Large intestine (tissue), 3 donors: Measurements from ENCODE around the gene JUND. TPM values are rescaled to one million over a fixed set of nuclear protein-coding genes. Genes with fewer than 3 reads are reported as not detected.

Source experiments
- DNase-seq, 2 donors: peaks; one replicate each; pipeline versions ENCODE4 v3.0.0 to v3.0.0-alpha.2; 2013
- H3K27ac ChIP-seq: one replicate; pipeline ENCODE4 v1.5.1; 2013; ENCODE audit warnings: low read length
- H3K27me3 ChIP-seq: 2 replicates; pipeline ENCODE4 v1.6.1; 2013; ENCODE audit warnings: low read length; ENCODE audit not compliant: control insufficient read depth, insufficient read depth
- H3K36me3 ChIP-seq: 2 replicates; pipeline ENCODE4 v1.6.1; 2013; ENCODE audit warnings: low read length; ENCODE audit not compliant: control insufficient read depth, insufficient read depth
- H3K4me1 ChIP-seq: one replicate; pipeline ENCODE4 v1.6.1; 2013; ENCODE audit warnings: low read length; ENCODE audit not compliant: control insufficient read depth, insufficient read depth
- H3K4me3 ChIP-seq: one replicate; pipeline ENCODE4 v1.5.1; 2013; ENCODE audit warnings: low read length
- H3K9me3 ChIP-seq: one replicate; pipeline ENCODE4 v1.6.1; 2013; ENCODE audit warnings: mild to moderate bottlenecking, low read depth, low read length, moderate library complexity; ENCODE audit not compliant: control insufficient read depth
- WGBS: methylation state at CpG from one replicate; pipeline ENCODE4 v1.1.5; 2013; ENCODE audit warnings: low lambda C conversion rate; ENCODE audit not compliant: insufficient coverage; 5-methylcytosine and 5-hydroxymethylcytosine counted together
- polyA plus RNA-seq: library from polyadenylated mRNA; unstranded; fragments of 120-200 nt; gene quantifications from one replicate; pipeline ENCODE4 v1.2.1, GENCODE V29; 2013

The JUND gene
- polyA plus RNA-seq, 1 donor, result 163 TPM

GRCh38 chr19:18309525-18310064 is 28.2 kb upstream of the JUND start:
- no CpG with 5 or more reads among the region's 33 CpGs for WGBS
- H3K27me3 ChIP-seq, result no peaks in the 10 kb centered on the region
- peak overlapping the region; percentile 99 for H3K27ac ChIP-seq
- H3K4me3 ChIP-seq, result no peak overlapping the region
- peaks cover 46% of the 10 kb centered on the region for H3K4me1 ChIP-seq
- peaks cover 53% of the 10 kb centered on the region for H3K36me3 ChIP-seq
- peaks cover 7% of the 10 kb centered on the region for H3K9me3 ChIP-seq
- DNase-seq, result peak in 1 of 2 donors; percentile 7

GRCh38 chr19:18308948-18309325 is 27.5 kb upstream of the JUND start:
- H3K27me3 ChIP-seq, result no peaks in the 10 kb centered on the region
- peaks cover 49% of the 10 kb centered on the region for H3K36me3 ChIP-seq
- no CpG with 5 or more reads among the region's 7 CpGs for WGBS
- H3K4me3 ChIP-seq, result no peak overlapping the region
- H3K27ac ChIP-seq, result no peak overlapping the region
- H3K4me1 ChIP-seq, result peaks cover 52% of the 10 kb centered on the region
- DNase-seq, result no peak
- peaks cover 7% of the 10 kb centered on the region for H3K9me3 ChIP-seq

GRCh38 chr19:18308051-18308947 is 26.9 kb upstream of the JUND start:
- no peak overlapping the region for H3K4me3 ChIP-seq
- no CpG with 5 or more reads among the region's 20 CpGs for WGBS
- peaks cover 7% of the 10 kb centered on the region for H3K9me3 ChIP-seq
- no peaks in the 10 kb centered on the region for H3K27me3 ChIP-seq
- peaks cover 59% of the 10 kb centered on the region for H3K4me1 ChIP-seq
- H3K27ac ChIP-seq, result no peak overlapping the region
- peaks cover 48% of the 10 kb centered on the region for H3K36me3 ChIP-seq
- no peak for DNase-seq

GRCh38 chr19:18307271-18307681 is 25.9 kb upstream of the JUND start:
- Histone ChIP-seq H3K27ac (no peak overlapping the region), H3K9me3 (peaks cover 7% of the 10 kb centered on the region), H3K4me3 (no peak overlapping the region), H3K27me3 (no peaks in the 10 kb centered on the region), H3K36me3 (peaks cover 41% of the 10 kb centered on the region), H3K4me1 (peaks cover 58% of the 10 kb centered on the region)
- no CpG with 5 or more reads among the region's 19 CpGs for WGBS
- no peak for DNase-seq

GRCh38 chr19:18306888-18307260 is 25.5 kb upstream of the JUND start:
- no CpG with 5 or more reads among the region's 14 CpGs for WGBS
- Histone ChIP-seq H3K27ac (no peak overlapping the region), H3K9me3 (peaks cover 7% of the 10 kb centered on the region), H3K36me3 (peaks cover 37% of the 10 kb centered on the region), H3K4me3 (no peak overlapping the region), H3K4me1 (peaks cover 54% of the 10 kb centered on the region), H3K27me3 (no peaks in the 10 kb centered on the region)
- no peak for DNase-seq

GRCh38 chr19:18306209-18306887 is 24.9 kb upstream of the JUND start:
- Histone ChIP-seq H3K27me3 (no peaks in the 10 kb centered on the region), H3K27ac (no peak overlapping the region), H3K36me3 (peaks cover 36% of the 10 kb centered on the region), H3K9me3 (peaks cover 7% of the 10 kb centered on the region), H3K4me1 (peaks cover 48% of the 10 kb centered on the region), H3K4me3 (no peak overlapping the region)
- WGBS, result no CpG with 5 or more reads among the region's 26 CpGs
- DNase-seq, result no peak

GRCh38 chr19:18304458-18305310 is 23.3 kb upstream of the JUND start:
- peak; percentile 85 to 92 for DNase-seq
- WGBS, result no CpG with 5 or more reads among the region's 29 CpGs
- peaks cover 6% of the 10 kb centered on the region for H3K9me3 ChIP-seq
- H3K4me1 ChIP-seq, result peaks cover 32% of the 10 kb centered on the region
- peak overlapping the region; percentile 19 for H3K4me3 ChIP-seq
- H3K27me3 ChIP-seq, result no peaks in the 10 kb centered on the region
- H3K36me3 ChIP-seq, result peaks cover 34% of the 10 kb centered on the region
- peak overlapping the region; percentile 87 for H3K27ac ChIP-seq

GRCh38 chr19:18304208-18304457 is 22.7 kb upstream of the JUND start:
- no CpG with 5 or more reads among the region's 2 CpGs for WGBS
- H3K27ac ChIP-seq, result peak overlapping the region; percentile 87
- H3K4me3 ChIP-seq, result no peak overlapping the region
- peaks cover 29% of the 10 kb centered on the region for H3K4me1 ChIP-seq
- DNase-seq, result no peak
- H3K36me3 ChIP-seq, result peaks cover 29% of the 10 kb centered on the region
- H3K9me3 ChIP-seq, result peaks cover 2% of the 10 kb centered on the region
- no peaks in the 10 kb centered on the region for H3K27me3 ChIP-seq

- no CpG with 5 or more reads among the region's 4 CpGs for WGBS
Measured at GRCh38 chr19:18301718-18302111, 20.3 kb upstream of the JUND start.

More at GRCh38 chr19:18301718-18302111, 20.3 kb upstream of the JUND start:
- Histone ChIP-seq H3K4me3 (no peak overlapping the region), H3K9me3 (no peaks in the 10 kb centered on the region), H3K4me1 (peaks cover 29% of the 10 kb centered on the region), H3K36me3 (peaks cover 9% of the 10 kb centered on the region), H3K27ac (no peak overlapping the region), H3K27me3 (no peaks in the 10 kb centered on the region)
- DNase-seq, result no peak
